GM12878 (cell line): ENCODE results near the gene LY6G6D. TPM values are rescaled to one million over a fixed set of nuclear protein-coding genes. Genes with fewer than 3 reads are reported as not detected.
A peak's percentile ranks its signal among the peaks of the same experiment; 100 is the strongest.

Source experiments
- ASH2L ChIP-seq: fragments of 300-600, 200-600 bp; sonication (generic); IDR thresholded peaks from 2 replicates; pipeline ENCODE4 v1.6.1; 2017; ENCODE audit warnings: low read depth, mild to moderate bottlenecking, borderline replicate concordance
- CEBPB ChIP-seq, 2 experiments: fragments of 150-350 bp in 1 of 2; IDR thresholded peaks; 2 replicates each; pipeline ENCODE4 v1.6.1; 2012 to 2014; ENCODE audit warnings: low read depth in 2 of 2, low read length in 2 of 2, borderline replicate concordance in 1 of 2, inconsistent platforms in 1 of 2
- CHD4 ChIP-seq: fragments of 200-600 bp; sonication (generic); IDR thresholded peaks from 2 replicates; pipeline ENCODE4 v1.6.1; 2016; ENCODE audit warnings: mild to moderate bottlenecking
- DPF2 ChIP-seq: fragments of 450-650 bp; IDR thresholded peaks from 2 replicates; pipeline ENCODE4 v1.6.1; 2017; ENCODE audit warnings: mild to moderate bottlenecking
- E2F8 ChIP-seq: fragments of 450-650 bp; IDR thresholded peaks from 2 replicates; pipeline ENCODE4 v1.6.1; 2018; ENCODE audit warnings: mild to moderate bottlenecking, low read depth, moderate library complexity; ENCODE audit not compliant: partially characterized antibody
- EGR1 ChIP-seq, 2 experiments: IDR thresholded peaks; 1 replicate in 1 of 2; 2 replicates in 1 of 2; pipeline ENCODE4 v1.6.1; 2011 to 2012; ENCODE audit warnings: low read depth in 2 of 2, low read length in 2 of 2, borderline replicate concordance in 1 of 2, mild to moderate bottlenecking in 1 of 2, moderate library complexity in 1 of 2
- PAX5 ChIP-seq: IDR thresholded peaks from 2 replicates; pipeline ENCODE4 v1.6.1; 2011; ENCODE audit warnings: low read depth, low read length, borderline replicate concordance
- PKNOX1 ChIP-seq: fragments of 450-650 bp; IDR thresholded peaks from 2 replicates; pipeline ENCODE4 v1.6.1; 2016; ENCODE audit warnings: mild to moderate bottlenecking
- PML ChIP-seq: IDR thresholded peaks from 2 replicates; pipeline ENCODE4 v1.6.1; 2012; ENCODE audit warnings: low read length, inconsistent platforms
- SREBF2 ChIP-seq: IDR thresholded peaks from 2 replicates; pipeline ENCODE4 v1.6.1; 2012; ENCODE audit warnings: mild to moderate bottlenecking, low read length
- SUZ12 ChIP-seq: fragments of 200-600 bp; sonication (generic); IDR thresholded peaks from one replicate; pipeline ENCODE4 v1.6.1; 2018; ENCODE audit warnings: antibody characterized with exemption, mild to moderate bottlenecking; ENCODE audit not compliant: unreplicated experiment
- TCF7 ChIP-seq: IDR thresholded peaks from 2 replicates; pipeline ENCODE4 v1.6.1; 2014; ENCODE audit warnings: antibody characterized with exemption, borderline replicate concordance
- YY1 ChIP-seq: IDR thresholded peaks from 2 replicates; pipeline ENCODE4 v1.6.1; 2011; ENCODE audit warnings: low read depth, mild to moderate bottlenecking, low read length
- polyA plus RNA-seq, 11 experiments: library from polyadenylated mRNA; depleted of rRNA in 4 of 11; unstranded in 6 of 11; stranded (reverse) in 5 of 11; fragments of >200 nt; fragmentation: Nextera tagmentation in 4 of 11; fragmentation: Illumina TruSeq in 1 of 11; extraction: Ambion mirVana in 4 of 11; extraction: Trizol in 1 of 11; gene quantifications; 1 replicate in 1 of 11; 2 replicates in 10 of 11; pipeline versions ENCODE4 v1.2.1 to v1.2.3, GENCODE V29; 2011 to 2016; ENCODE audit warnings: inconsistent platforms in 2 of 11, missing spikeins in 2 of 11, low read depth in 1 of 11
- total RNA-seq, 4 experiments: library from RNA; depleted of rRNA in 3 of 4; stranded (reverse); fragments of >200 nt in 3 of 4; fragmentation: Illumina TruSeq in 1 of 4; extraction: Trizol in 1 of 4; gene quantifications; 2 replicates each; pipeline versions ENCODE4 v1.2.1 to v1.2.3, GENCODE V29; 2013 to 2021
- TF ChIP-seq, protein P1 (sequence below): IDR thresholded peaks from 2 replicates; pipeline ENCODE4 v1.6.1; 2012; ENCODE audit warnings: low read depth, low read length, improper control_type of control experiment
- TF ChIP-seq, protein P2 (sequence below): fragments of 450-650 bp; IDR thresholded peaks from 2 replicates; pipeline ENCODE4 v1.6.1; 2017; ENCODE audit warnings: mild to moderate bottlenecking, moderate library complexity
- TF ChIP-seq, protein P3 (sequence below): IDR thresholded peaks from 2 replicates; pipeline ENCODE4 v1.6.1; 2011; ENCODE audit warnings: borderline replicate concordance, low read depth, mild to moderate bottlenecking, moderate library complexity, low read length; ENCODE audit not compliant: insufficient read depth, poor library complexity, severe bottlenecking
- TF ChIP-seq, protein P4 (sequence below): fragments of 450-650 bp; IDR thresholded peaks from 2 replicates; pipeline ENCODE4 v1.6.1; 2017; ENCODE audit warnings: mild to moderate bottlenecking, low read depth, inconsistent platforms; ENCODE audit not compliant: poor library complexity, severe bottlenecking

Gene LY6G6D
- total and polyA plus RNA-seq, 10 of the 15 experiments (the other 5 are each of a cell fraction or from before 2014, with no cell fraction given): not detected

DNA sequence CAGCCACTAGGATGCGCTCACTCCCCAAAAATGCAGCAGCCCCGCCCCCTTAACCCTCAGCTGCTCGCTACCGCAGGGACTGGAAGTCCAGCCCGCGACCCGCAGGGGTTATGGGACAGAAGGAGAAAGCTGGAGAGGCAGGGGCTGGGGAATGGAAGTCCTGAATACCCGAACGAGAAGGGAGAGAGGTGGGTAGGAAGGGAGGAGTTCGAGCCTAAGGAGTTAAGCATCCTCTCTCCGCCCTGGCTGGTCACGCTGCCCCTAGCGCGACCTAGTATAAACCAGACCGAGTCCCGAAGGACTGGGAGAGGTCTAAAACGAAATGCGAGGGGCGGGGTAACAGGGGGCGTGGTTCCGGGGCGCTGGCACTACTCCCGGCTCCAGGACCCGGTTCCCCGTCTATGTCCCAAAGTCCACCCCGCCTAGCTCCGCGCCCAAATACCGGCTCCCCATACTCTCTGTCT lies 14.4 kb downstream of the LY6G6D start (continued):
- TF ChIP-seq, protein P1, sequence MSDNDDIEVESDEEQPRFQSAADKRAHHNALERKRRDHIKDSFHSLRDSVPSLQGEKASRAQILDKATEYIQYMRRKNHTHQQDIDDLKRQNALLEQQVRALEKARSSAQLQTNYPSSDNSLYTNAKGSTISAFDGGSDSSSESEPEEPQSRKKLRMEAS: no peak
- TF ChIP-seq, protein P2, sequence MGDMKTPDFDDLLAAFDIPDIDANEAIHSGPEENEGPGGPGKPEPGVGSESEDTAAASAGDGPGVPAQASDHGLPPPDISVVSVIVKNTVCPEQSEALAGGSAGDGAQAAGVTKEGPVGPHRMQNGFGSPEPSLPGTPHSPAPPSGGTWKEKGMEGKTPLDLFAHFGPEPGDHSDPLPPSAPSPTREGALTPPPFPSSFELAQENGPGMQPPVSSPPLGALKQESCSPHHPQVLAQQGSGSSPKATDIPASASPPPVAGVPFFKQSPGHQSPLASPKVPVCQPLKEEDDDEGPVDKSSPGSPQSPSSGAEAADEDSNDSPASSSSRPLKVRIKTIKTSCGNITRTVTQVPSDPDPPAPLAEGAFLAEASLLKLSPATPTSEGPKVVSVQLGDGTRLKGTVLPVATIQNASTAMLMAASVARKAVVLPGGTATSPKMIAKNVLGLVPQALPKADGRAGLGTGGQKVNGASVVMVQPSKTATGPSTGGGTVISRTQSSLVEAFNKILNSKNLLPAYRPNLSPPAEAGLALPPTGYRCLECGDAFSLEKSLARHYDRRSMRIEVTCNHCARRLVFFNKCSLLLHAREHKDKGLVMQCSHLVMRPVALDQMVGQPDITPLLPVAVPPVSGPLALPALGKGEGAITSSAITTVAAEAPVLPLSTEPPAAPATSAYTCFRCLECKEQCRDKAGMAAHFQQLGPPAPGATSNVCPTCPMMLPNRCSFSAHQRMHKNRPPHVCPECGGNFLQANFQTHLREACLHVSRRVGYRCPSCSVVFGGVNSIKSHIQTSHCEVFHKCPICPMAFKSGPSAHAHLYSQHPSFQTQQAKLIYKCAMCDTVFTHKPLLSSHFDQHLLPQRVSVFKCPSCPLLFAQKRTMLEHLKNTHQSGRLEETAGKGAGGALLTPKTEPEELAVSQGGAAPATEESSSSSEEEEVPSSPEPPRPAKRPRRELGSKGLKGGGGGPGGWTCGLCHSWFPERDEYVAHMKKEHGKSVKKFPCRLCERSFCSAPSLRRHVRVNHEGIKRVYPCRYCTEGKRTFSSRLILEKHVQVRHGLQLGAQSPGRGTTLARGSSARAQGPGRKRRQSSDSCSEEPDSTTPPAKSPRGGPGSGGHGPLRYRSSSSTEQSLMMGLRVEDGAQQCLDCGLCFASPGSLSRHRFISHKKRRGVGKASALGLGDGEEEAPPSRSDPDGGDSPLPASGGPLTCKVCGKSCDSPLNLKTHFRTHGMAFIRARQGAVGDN: no peak
- TF ChIP-seq YY1 (peak; percentile 70), SREBF2 (no peak), TCF7 (no peak), CEBPB (IDR thresholded peaks at IDR 0.05; ENCODE audit: borderline replicate concordance in 1 of 2, low read depth in 2 of 2, low read length in 2 of 2) (no peak), PAX5 (no peak), PML (no peak), E2F8 (no peak), CHD4 (no peak), ASH2L (no peak), DPF2 (no peak; the same call in 1 of the 2 replicates), EGR1 (IDR thresholded peaks at IDR 0.05; ENCODE audit: borderline replicate concordance in 1 of 2, low read depth in 2 of 2, low read length in 2 of 2) (0 out of 3 replicates have a peak, but pooled peaks of 1 of the 2 experiments have one; percentile 38), PKNOX1 (no peak), SUZ12 (no peak)
- TF ChIP-seq, protein P3, sequence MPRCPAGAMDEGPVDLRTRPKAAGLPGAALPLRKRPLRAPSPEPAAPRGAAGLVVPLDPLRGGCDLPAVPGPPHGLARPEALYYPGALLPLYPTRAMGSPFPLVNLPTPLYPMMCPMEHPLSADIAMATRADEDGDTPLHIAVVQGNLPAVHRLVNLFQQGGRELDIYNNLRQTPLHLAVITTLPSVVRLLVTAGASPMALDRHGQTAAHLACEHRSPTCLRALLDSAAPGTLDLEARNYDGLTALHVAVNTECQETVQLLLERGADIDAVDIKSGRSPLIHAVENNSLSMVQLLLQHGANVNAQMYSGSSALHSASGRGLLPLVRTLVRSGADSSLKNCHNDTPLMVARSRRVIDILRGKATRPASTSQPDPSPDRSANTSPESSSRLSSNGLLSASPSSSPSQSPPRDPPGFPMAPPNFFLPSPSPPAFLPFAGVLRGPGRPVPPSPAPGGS: peak; percentile 51
- TF ChIP-seq, protein P4, sequence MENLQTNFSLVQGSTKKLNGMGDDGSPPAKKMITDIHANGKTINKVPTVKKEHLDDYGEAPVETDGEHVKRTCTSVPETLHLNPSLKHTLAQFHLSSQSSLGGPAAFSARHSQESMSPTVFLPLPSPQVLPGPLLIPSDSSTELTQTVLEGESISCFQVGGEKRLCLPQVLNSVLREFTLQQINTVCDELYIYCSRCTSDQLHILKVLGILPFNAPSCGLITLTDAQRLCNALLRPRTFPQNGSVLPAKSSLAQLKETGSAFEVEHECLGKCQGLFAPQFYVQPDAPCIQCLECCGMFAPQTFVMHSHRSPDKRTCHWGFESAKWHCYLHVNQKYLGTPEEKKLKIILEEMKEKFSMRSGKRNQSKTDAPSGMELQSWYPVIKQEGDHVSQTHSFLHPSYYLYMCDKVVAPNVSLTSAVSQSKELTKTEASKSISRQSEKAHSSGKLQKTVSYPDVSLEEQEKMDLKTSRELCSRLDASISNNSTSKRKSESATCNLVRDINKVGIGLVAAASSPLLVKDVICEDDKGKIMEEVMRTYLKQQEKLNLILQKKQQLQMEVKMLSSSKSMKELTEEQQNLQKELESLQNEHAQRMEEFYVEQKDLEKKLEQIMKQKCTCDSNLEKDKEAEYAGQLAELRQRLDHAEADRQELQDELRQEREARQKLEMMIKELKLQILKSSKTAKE: no peak
